Prostate gland (tissue), 2 donors: ENCODE measurements around the gene FBXO41.

Experiments
- CTCF ChIP-seq, 4 experiments: fragments of 200-600 bp in 2 of 4; fragments of 450-650 bp in 2 of 4; sonication (generic) in 2 of 4; IDR thresholded peaks; 1 replicate in 3 of 4; 2 replicates in 1 of 4; pipeline ENCODE4 v1.5.1; 2016 to 2019; ENCODE audit warnings: antibody characterized with exemption in 4 of 4, mild to moderate bottlenecking in 2 of 4, moderate library complexity in 2 of 4
- POLR2A ChIP-seq: fragments of 450-650 bp; IDR thresholded peaks from one replicate; pipeline ENCODE4 v1.6.1; 2016; ENCODE audit warnings: antibody characterized with exemption, mild to moderate bottlenecking
- POLR2AphosphoS5 ChIP-seq: sonication (generic); formaldehyde crosslinking; IDR thresholded peaks from one replicate; pipeline ENCODE4 v1.6.1; 2017; ENCODE audit warnings: antibody characterized with exemption

GRCh38 chr2:73264783-73265182, 19.5 kb downstream of the FBXO41 start:
- no peak for TF ChIP-seq POLR2A
- TF ChIP-seq CTCF (IDR thresholded peaks at IDR 0.05), result no peak
- TF ChIP-seq POLR2AphosphoS5, result no peak
